LoVo (cell line): ENCODE data around the gene PPP6C.
"Not testable (repeated sequence)": the region's sequence is repeated elsewhere in the genome, so short reads cannot be mapped to it uniquely, and the experiment has no call there.

ENCODE experiments used
- DNase-seq: peaks from one replicate; pipeline ENCODE4 v3.0.0-alpha.2; 2016; ENCODE audit warnings: low spot score

PPP6C gene

DNA sequence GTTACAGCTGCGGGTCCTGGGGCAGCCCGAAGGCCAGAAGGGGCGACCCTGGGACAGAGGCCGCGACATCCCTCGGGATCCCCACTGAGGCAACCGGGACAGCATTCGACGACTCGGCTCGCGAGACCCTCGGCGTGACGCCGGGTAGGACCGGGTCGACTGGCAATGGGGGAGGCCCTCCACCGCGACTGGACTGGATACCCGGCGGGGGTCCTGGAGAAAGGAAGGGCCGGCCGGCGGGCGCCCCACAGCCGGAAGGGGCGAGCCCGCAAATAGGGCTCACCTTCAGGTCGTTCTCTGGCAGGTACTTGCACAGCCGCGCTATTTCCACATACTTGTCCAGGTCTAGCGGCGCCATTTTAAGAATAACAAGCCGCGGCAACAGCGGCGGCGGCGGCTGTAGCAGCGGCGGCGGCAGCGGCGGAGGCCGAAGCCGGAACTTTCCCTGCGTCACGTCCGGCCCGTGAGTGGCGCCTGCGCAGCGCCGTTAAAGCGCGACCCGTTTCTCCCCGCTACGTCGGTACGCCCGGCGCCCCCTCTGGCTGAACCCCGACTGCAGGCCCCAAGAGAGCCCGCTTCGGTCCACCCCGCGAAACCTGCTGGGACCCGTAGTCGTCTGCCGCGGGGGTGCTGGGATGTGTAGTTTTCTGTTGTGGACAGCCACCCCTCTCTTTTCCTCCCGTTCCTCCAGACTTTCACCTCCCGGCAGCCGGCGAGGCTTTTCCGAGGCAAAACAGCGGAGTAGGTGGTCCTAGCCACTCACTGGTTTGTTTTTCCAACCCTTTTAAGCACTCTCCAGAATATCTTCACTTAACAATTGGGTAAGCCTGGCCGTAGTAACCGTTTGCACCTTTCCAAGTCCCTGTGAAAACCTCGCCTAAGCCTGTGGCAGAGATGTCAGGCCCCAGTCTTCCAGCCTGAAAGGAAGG lies at the start of gene PPP6C:
Gene PPP6C (minus strand): TSS at position 443 of the 929 bp plus-strand sequence. CDS start 85 bp downstream, at position 358.
- peak; percentile 93 for DNase-seq

DNA sequence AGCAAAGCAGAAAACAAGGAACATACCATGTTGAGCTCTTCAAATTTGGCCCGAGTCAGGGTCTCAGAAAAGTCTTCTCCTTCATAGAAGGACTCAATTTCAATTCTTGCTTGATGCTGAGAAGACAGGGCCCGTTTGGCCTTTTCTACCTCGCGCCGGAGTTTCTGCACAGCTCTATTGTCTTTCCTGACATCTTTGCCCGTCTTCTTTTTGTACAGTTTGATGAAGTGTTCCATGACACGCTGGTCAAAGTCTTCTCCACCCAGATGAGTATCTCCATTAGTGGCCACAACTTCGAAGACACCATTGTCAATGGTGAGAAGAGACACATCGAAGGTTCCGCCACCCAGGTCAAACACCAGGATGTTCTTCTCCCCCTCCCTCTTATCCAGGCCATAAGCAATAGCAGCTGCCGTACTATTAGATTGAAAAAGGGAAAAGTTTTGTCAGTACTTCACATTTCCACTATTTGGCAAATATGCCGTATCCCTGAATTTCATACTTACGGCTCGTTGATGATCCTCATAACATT lies 49.4 kb upstream of the PPP6C start:
- DNase-seq = no peak

- no peak for DNase-seq
These were observed 48.7 kb upstream of the PPP6C start for GRCh38 chr9:125238127-125238914.

DNA sequence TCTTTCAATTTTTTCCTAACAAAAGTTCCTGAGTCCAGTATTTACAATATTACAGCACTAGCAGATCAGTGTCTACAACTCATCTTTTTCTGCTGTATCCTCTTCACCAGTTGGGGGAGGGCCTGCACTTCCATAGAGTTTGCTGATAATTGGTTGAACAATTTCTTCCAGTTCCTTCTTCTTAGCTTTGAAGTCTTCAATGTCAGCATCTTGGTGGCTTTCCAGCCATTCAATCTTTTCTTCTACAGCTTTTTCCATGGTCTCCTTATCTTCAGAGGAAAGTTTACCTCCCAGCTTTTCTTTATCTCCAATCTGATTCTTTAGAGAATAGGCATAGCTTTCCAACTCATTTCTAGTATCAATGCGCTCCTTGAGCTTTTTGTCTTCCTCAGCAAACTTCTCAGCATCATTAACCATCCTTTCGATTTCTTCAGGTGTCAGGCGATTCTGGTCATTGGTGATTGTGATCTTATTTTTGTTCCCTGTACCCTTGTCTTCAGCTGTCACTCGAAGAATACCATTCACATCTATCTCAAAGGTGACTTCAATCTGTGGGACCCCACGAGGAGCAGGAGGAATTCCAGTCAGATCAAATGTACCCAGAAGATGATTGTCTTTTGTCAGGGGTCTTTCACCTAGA lies 47.0 kb upstream of the PPP6C start:
- DNase-seq = not testable (repeated sequence)

- peak; percentile 16 for DNase-seq
These were observed 46.4 kb upstream of the PPP6C start for GRCh38 chr9:125235804-125236519.

- not testable (repeated sequence) for DNase-seq
These were observed 44.5 kb upstream of the PPP6C start for GRCh38 chr9:125234099-125234498.

DNA sequence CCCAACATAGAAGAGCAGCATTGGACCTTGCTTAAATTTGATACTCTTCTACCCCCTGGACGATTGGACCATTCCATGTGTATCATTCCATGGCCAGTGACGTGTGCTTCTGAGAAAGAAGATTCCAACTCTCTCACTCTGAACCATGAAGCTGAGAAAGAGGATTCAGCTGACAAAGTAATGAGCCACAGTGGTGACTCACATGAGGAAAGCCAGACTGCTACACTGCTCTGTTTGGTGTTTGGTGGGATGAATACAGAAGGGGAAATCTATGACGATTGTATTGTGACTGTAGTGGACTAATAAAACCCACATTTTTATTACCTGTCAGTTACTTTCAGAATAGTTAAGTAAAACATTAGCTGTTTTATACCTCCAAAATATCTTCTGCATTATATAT lies 44.1 kb upstream of the PPP6C start:
- DNase-seq = no peak

- DNase-seq = no peak
These were observed 38.2 kb upstream of the PPP6C start for GRCh38 chr9:125227761-125228160.

GRCh38 chr9:125224858-125225257 lies 35.3 kb upstream of the PPP6C start:
- not testable (repeated sequence) for DNase-seq

DNA sequence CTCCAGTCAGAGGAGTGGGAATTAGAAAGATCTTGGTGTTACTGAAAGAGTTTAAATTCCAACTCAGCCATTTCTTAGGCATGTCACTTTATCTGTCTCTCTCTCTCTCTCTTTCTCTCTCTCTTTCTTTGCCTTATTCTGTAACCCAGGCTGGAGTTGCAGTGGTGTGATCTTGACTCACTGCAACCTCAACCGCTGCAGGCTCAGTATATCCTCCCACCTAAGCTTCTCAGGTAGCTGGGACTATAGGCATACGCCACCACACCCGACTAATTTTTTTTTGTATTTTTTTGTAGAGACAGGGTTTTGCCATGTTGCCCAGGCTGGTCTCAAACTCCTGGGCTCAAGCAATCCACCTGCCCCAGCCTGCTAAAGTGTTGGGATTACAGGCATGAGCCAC lies 29.0 kb upstream of the PPP6C start:
- DNase-seq = no peak

DNA sequence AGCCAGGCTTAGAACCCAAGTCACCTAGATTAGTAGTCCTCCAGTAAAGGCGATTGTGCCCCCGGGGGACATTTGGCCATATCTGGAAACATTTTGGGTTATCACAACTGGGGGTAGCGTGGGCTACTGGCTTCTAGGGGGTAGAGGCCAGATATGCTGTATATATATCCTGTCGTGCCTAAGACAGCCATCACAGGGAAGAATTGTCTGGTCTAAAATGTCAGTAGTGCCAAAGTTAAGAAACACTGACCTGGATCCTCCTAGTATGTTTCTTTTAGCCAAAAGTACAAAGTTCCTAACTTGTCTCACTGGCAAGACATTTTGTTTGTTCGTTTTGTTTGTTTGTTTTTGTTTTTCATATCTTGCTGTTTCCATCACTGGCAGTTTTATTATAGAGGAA lies 24.6 kb upstream of the PPP6C start:
- no peak for DNase-seq

DNA sequence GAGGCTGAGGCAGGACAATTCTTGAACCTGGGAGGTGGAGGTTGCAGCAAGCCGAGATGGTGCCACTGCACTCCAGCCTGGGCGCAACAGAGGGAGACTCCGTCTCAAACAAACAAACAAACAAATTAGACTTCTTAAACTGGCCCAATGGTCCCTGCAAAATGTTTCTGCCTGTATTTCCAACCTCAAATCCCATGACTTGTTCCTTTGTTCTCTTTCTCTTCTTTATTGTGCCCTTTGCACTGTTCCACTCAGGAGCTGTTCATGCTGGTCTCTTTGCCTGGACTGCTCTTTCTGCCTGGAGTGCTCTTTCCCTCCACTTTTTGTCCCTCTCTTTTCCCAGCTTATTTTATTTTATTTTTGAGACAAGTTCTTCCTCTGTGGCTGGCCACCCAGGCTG lies 14.9 kb upstream of the PPP6C start:
- no peak for DNase-seq

- DNase-seq = no peak
These were observed 13.4 kb upstream of the PPP6C start for GRCh38 chr9:125202846-125203618.

DNA sequence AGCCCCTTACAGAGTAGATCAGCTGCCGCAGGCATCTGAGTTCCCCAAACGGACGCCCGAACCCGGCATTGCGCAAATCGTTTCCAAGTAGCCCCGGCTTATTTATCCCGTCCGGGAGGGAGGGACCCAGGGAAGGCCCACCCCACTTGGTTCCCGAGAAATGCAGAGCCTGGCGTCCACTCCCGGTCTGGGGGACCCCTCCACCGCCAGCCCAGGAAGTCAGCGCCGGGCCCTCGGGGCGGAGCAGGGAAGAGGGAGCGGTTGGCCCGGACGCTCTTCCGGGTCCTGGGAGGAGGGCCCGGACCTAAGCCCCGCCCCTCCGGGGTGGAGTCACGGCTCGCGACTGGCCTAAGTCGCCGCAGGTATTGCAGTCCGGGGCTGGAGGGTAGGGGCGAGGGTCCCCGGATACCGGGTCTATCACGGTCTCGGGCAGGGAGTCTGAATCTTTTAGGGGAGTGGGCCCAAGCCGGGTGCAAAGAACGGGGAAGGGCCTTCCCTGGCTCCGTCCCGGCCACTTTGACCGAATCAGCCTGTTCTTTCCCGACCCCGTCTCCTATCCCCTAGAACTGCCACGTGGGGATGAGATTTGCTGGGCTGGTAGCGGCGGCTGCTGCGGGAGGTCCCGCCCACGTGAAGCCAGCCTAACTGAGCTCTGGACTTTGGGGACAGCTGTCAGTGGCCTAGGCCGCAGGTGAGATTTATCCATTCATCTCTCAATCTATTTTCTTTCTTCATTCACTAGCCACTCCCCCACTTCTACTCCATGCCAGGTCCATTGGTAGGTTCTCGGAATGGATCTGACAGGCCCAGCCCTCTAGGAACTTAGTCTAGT lies 10.8 kb upstream of the PPP6C start, which contains the start of gene RABEPK:
Gene RABEPK (plus strand): TSS at position 327 of the 832 bp plus-strand sequence. CDS start 2,472 bp downstream, outside the sequence.
- peak; percentile 95 for DNase-seq

DNA sequence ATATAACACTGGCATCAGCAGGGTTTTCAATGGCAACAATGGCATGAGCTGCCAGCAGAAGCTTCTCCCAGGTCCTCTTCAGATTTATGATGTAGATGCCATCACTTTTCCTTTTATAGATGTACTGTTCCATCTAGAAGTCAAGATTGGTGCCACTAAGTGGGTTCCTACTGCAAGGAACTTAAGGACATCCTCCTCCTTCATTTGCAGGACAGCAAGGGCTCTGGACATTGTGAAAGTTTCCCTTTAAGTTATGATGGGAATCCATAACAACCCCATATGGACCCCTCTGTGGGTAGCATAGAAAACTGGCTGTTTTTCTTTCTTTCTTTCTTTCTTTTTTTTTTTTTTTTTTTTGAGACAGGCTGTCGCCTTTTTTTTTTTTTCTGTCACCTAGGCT lies 6.0 kb upstream of the PPP6C start:
- DNase-seq = not testable (repeated sequence)

DNA sequence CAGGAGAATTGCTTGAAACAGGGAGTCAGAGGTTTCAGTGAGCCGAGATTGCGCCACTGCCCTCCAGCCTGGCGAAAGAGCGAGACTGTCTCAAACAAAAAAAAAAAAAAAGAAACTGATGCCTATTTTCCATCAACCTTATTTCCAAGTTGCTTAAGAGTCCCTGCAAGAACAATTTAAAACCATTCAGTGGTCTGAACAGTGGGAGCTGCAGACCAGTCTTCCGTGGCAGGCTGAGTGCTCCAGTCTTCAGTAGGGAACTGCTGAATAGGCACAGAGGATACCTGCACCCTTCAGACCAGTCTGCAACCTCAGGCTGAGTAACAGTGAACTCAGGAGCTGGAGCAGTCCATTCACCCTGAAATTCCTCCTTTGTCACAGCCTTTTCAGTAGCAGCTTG lies 4.9 kb upstream of the PPP6C start:
- DNase-seq = not testable (repeated sequence)

DNA sequence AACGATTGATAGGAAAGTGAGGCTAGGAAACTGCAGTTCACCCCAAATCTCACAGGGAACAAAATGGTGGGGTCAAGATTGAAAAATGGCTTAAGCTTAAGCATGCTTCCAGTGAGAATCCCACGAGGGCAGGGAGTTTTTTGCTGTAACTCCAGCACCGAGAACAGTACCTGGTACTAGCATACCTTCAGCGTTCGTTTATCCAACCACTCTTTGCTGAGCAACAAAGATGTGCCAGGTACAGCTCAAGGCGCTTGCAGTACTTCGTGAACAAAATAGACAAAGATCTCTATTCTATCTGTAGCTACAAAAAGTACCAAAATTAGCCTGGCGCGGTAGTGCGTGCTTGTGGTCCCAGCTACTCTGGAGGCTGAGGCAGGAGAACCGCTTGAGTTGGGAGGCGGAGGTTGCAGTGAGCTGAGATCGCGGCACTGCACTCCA lies 778 bp upstream of the PPP6C start:
- DNase-seq = no peak

- DNase-seq = no peak
These were observed 617 bp downstream of the PPP6C start for GRCh38 chr9:125189011-125189360.

DNA sequence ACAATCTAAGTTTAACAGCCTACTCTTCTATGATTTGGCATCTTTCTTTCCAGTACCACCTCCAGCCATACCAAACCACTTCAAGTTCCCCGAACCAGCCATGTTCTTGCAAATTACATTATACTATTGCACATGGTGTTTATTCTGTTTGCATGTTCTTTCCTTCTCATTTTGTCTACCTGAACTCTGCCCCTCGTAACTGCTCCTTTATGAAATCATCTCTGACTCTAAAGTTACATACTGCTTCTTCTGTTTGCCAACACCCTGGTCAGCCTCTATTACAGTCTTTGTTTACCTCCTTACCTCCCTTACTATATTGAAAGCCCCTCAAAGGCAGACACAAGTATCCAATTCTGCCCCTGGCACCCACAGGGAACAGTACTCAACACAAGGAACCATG lies 6.0 kb downstream of the PPP6C start:
- no peak for DNase-seq

DNA sequence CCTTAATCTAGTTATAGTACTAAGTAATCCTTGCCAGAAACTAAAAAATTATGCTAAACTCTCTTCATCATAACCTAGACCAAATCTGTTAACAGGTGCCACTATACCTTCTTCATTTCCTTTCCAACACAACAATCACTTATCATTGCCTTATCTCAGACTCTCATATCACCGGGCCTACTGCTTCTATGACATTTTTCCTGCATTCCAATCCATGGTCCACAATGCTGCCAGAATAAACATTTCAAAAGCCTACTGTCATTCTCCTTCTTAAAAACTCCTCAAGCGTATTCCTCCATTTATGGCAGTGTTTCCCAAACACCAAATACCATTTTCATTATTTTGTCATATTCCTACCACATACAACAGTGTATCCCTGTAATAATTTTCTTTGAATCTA lies 6.5 kb downstream of the PPP6C start:
- DNase-seq = no peak
